ENCODE results near the gene DHODH.
"Not testable (repeated sequence)": the region's sequence is repeated elsewhere in the genome, so short reads cannot be mapped to it uniquely, and the experiment has no call there.

Gene DHODH

GRCh38 chr16:72054254-72054847 is 45.8 kb downstream of the DHODH start, which contains the start of gene HP:
Gene HP (plus strand): TSS chr16:72054505. CDS start chr16:72054653, 148 bp downstream.
- DNase-seq (ENCODE audit: low read depth in 2 of 2): not testable (repeated sequence)

GRCh38 chr16:72055911-72056310 is 47.4 kb downstream of the DHODH start:
- DNase-seq (ENCODE audit: low read depth in 2 of 2): no peak

DNA sequence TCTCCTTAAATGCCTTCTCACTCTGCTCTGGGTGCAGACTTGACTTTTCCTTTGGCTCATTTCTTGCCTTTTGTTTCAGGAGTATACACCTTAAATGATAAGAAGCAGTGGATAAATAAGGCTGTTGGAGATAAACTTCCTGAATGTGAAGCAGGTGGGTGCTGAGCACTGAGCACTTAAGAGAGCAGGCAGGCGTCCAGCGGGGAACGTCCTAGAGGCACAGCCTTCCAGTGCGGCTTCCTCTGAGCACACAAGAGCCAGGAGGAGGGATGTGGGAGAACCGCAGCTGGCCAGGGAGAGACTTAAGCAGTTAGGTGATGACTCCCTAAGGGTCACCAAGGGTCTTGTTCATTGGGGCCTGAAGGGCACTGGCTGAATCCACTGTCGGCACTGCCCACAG is 48.8 kb downstream of the DHODH start:
- DNase-seq (ENCODE audit: low read depth in 2 of 2): not testable (repeated sequence)

DNA sequence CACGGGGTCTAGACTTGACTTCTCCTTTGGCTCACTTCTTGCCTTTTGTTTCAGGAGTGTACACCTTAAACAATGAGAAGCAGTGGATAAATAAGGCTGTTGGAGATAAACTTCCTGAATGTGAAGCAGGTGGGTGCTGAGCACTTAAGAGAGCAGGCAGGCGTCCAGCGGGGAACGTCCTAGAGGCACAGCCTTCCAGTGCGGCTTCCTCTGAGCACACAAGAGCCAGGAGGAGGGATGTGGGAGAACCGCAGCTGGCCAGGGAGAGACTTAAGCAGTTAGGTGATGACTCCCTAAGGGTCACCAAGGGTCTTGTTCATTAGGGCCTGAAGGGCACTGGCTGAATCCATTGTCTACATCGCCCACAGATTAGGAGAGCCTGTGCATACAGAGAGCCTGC is 50.5 kb downstream of the DHODH start:
- DNase-seq (ENCODE audit: low read depth in 2 of 2): not testable (repeated sequence)

- DNase-seq (ENCODE audit: low read depth in 2 of 2): no peak
These were observed 51.9 kb downstream of the DHODH start for GRCh38 chr16:72060405-72060804.

- no peak for DNase-seq (ENCODE audit: low read depth in 2 of 2)
These were observed 53.0 kb downstream of the DHODH start for GRCh38 chr16:72061564-72061963.

DNA sequence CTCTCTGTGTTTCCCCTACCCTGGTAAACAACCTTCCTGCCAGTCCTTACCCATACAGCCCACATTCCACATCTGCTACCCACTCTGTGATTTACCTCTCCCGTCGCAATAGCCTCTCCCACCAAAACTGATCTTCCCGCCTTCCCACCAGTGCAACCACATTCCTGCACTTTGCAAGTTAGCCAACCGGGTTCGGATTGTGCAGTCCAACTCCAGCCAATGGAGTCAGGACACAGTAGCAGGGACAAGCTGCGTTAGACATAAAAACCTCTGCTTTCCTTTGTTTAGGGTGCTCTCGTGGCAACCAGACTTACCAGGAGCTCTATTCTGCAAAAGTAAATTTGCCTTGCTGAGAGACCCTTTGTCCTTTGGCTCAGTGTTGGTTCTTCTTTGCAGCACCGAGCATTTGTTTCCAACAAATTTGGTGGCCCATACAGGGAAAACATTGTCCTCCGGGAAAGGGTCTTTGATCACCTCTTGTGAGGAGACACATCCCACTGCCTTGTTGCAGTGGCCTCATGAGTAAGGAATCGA is 55.9 kb downstream of the DHODH start:
- DNase-seq (ENCODE audit: low read depth in 2 of 2): no peak

DNA sequence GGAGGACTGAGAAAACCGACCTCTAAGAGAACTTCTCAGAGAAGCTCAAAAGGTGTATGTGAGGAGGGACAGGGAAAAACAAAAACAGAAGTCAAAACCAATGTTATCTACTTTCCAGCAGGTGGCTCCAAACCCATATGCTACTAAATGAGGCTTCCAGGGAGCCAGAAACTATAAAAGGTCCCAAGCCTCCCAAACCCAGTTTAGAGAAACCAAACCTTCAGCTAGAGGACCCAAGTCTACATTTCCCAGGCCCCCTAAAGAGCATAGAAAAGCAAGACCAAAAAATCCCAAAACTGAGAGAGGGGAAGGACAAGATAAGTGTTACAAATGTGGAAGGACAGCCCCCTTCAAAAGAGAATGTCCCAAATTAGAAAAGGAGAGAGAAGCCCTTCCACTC is 58.2 kb downstream of the DHODH start:
- DNase-seq (ENCODE audit: low read depth in 2 of 2): no peak

- no peak for DNase-seq (ENCODE audit: low read depth in 2 of 2)
These were observed 60.4 kb downstream of the DHODH start for GRCh38 chr16:72068930-72069329.

- no peak for DNase-seq (ENCODE audit: low read depth in 2 of 2)
These were observed 64.2 kb downstream of the DHODH start for GRCh38 chr16:72072514-72073342.

- no peak for DNase-seq (ENCODE audit: low read depth in 2 of 2)
These were observed 65.2 kb downstream of the DHODH start for GRCh38 chr16:72073560-72074230.

DNA sequence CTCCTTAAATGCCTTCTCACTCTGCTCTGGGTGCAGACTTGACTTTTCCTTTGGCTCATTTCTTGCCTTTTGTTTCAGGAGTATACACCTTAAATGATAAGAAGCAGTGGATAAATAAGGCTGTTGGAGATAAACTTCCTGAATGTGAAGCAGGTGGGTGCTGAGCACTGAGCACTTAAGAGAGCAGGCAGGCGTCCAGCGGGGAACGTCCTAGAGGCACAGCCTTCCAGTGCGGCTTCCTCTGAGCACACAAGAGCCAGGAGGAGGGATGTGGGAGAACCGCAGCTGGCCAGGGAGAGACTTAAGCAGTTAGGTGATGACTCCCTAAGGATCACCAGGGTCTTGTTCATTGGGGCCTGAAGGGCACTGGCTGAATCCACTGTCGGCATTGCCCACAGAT is 66.5 kb downstream of the DHODH start:
- DNase-seq (ENCODE audit: low read depth in 2 of 2): not testable (repeated sequence)

All from stimulated activated CD4-positive, alpha-beta T cell treated with anti-CD3 and anti-CD28 coated beads, Interleukin-12 subunit alpha, Interleukin-12 subunit beta, amount 100 ng/mL, for 24 hours (primary cell).